H9 (cell line): Measurements from ENCODE around the gene LEKR1. TPM values are rescaled to one million over a fixed set of nuclear protein-coding genes. Genes with fewer than 3 reads are reported as not detected.

Experiments used
- DNase-seq: peaks from one replicate; pipeline ENCODE4 v3.0.0-alpha.2; 2017
- H2AFZ ChIP-seq: one replicate; pipeline ENCODE4 v1.6.1; 2013; ENCODE audit warnings: mild to moderate bottlenecking, low read length, control low read depth, moderate library complexity
- H2AK5ac ChIP-seq: 2 replicates; pipeline ENCODE4 v1.6.1; 2013; ENCODE audit warnings: low read length, control low read depth, mixed read lengths; ENCODE audit not compliant: insufficient read length
- H2BK120ac ChIP-seq: one replicate; pipeline ENCODE4 v1.6.1; 2013; ENCODE audit warnings: low read depth, mild to moderate bottlenecking, low read length, control low read depth, inconsistent platforms; ENCODE audit not compliant: poor library complexity, severe bottlenecking
- H2BK12ac ChIP-seq: 2 replicates; pipeline ENCODE4 v1.6.1; 2013; ENCODE audit warnings: low read length, control low read depth, mixed read lengths, low read depth; ENCODE audit not compliant: insufficient read length
- H2BK15ac ChIP-seq: 2 replicates; pipeline ENCODE4 v1.6.1; 2013; ENCODE audit warnings: low read depth, low read length, control low read depth
- H2BK20ac ChIP-seq: one replicate; pipeline ENCODE4 v1.6.1; 2013; ENCODE audit warnings: low read depth, mild to moderate bottlenecking, low read length, control low read depth, inconsistent platforms; ENCODE audit not compliant: poor library complexity, severe bottlenecking
- H2BK5ac ChIP-seq: 2 replicates; pipeline ENCODE4 v1.6.1; 2013; ENCODE audit warnings: low read length, control low read depth, mixed read lengths; ENCODE audit not compliant: insufficient read length
- H3K14ac ChIP-seq: 2 replicates; pipeline ENCODE4 v1.6.1; 2013; ENCODE audit warnings: low read length, control low read depth; ENCODE audit not compliant: insufficient read depth
- H3K18ac ChIP-seq: 2 replicates; pipeline ENCODE4 v1.6.1; 2013; ENCODE audit warnings: low read depth, mild to moderate bottlenecking, mixed read lengths, low read length, control low read depth; ENCODE audit not compliant: insufficient read length
- H3K23ac ChIP-seq: 2 replicates; pipeline ENCODE4 v1.6.1; 2013; ENCODE audit warnings: low read length, control low read depth, mixed read lengths, low read depth; ENCODE audit not compliant: insufficient read length
- H3K23me2 ChIP-seq: 2 replicates; pipeline ENCODE4 v1.6.1; 2013; ENCODE audit warnings: low read depth, mild to moderate bottlenecking, mixed read lengths, low read length, control low read depth; ENCODE audit not compliant: insufficient read length, poor library complexity, severe bottlenecking
- H3K27ac ChIP-seq: 2 replicates; pipeline ENCODE4 v1.5.1; 2013; ENCODE audit warnings: low read length, control low read depth, mixed read lengths, low read depth; ENCODE audit not compliant: insufficient read length
- H3K27me3 ChIP-seq: 2 replicates; pipeline ENCODE4 v1.6.1; 2013; ENCODE audit warnings: low read length, control low read depth, inconsistent platforms; ENCODE audit not compliant: insufficient read depth
- H3K4ac ChIP-seq: 2 replicates; pipeline ENCODE4 v1.6.1; 2013; ENCODE audit warnings: low read depth, mild to moderate bottlenecking, control low read depth, inconsistent platforms, low read length, moderate library complexity
- H3K4me1 ChIP-seq: 2 replicates; pipeline ENCODE4 v1.6.1; 2013; ENCODE audit warnings: low read length, control low read depth, inconsistent platforms; ENCODE audit not compliant: insufficient read depth
- H3K4me2 ChIP-seq: 2 replicates; pipeline ENCODE4 v1.6.1; 2013; ENCODE audit warnings: low read length, control low read depth, mixed read lengths; ENCODE audit not compliant: insufficient read length, insufficient read depth
- H3K56ac ChIP-seq: 2 replicates; pipeline ENCODE4 v1.6.1; 2013; ENCODE audit warnings: low read depth, mild to moderate bottlenecking, mixed read lengths, low read length, control low read depth; ENCODE audit not compliant: insufficient read length
- H3K79me1 ChIP-seq: 2 replicates; pipeline ENCODE4 v1.6.1; 2013; ENCODE audit warnings: low read depth, mild to moderate bottlenecking, moderate library complexity, low read length, control low read depth, inconsistent platforms; ENCODE audit not compliant: insufficient read depth, poor library complexity, severe bottlenecking
- H3K79me2 ChIP-seq: 2 replicates; pipeline ENCODE4 v1.6.1; 2013; ENCODE audit warnings: low read length, control low read depth, inconsistent platforms; ENCODE audit not compliant: insufficient read depth
- H3K9ac ChIP-seq: 2 replicates; pipeline ENCODE4 v1.6.1; 2013; ENCODE audit warnings: low read length, control low read depth, mixed read lengths; ENCODE audit not compliant: insufficient read length; ENCODE audit errors: extremely low read depth
- H3K9me3 ChIP-seq: one replicate; pipeline ENCODE4 v1.6.1; 2013; ENCODE audit warnings: low read depth, low read length, inconsistent platforms; ENCODE audit not compliant: control insufficient read depth
- H3T11ph ChIP-seq: one replicate; pipeline ENCODE4 v1.6.1; 2013; ENCODE audit warnings: mild to moderate bottlenecking, low read length, control low read depth, inconsistent platforms
- H4K20me1 ChIP-seq: one replicate; pipeline ENCODE4 v1.6.1; 2013; ENCODE audit not compliant: control insufficient read depth, insufficient read length, insufficient read depth
- H4K5ac ChIP-seq: 2 replicates; pipeline ENCODE4 v1.6.1; 2013; ENCODE audit warnings: low read depth, mild to moderate bottlenecking, mixed read lengths, low read length, control low read depth; ENCODE audit not compliant: insufficient read length
- H4K8ac ChIP-seq: replicated peaks from 2 replicates; pipeline ENCODE4 v1.6.1; 2013; ENCODE audit warnings: low read length, control low read depth, mixed read lengths, low read depth; ENCODE audit not compliant: insufficient read length
- H4K91ac ChIP-seq: 2 replicates; pipeline ENCODE4 v1.6.1; 2013; ENCODE audit warnings: low read depth, mild to moderate bottlenecking, moderate library complexity, mixed read lengths, low read length, control low read depth; ENCODE audit not compliant: insufficient read length
- H3K27ac Mint-ChIP-seq, 3 experiments: 2 replicates in 2 of 3; 3 replicates in 1 of 3; pipeline ENCODE4 v1.8.0; 2020 to 2021; ENCODE audit warnings: mixed read lengths in 3 of 3, mild to moderate bottlenecking in 1 of 3, moderate library complexity in 1 of 3
- H3K27me3 Mint-ChIP-seq: 2 replicates; pipeline ENCODE4 v1.8.0; 2021; ENCODE audit warnings: low read depth, mild to moderate bottlenecking, moderate library complexity, mixed read lengths
- H3K36me3 Mint-ChIP-seq, 3 experiments: 2 replicates in 2 of 3; 3 replicates in 1 of 3; pipeline ENCODE4 v1.8.0; 2020 to 2021; ENCODE audit warnings: low read depth in 3 of 3, mixed read lengths in 3 of 3; ENCODE audit not compliant: insufficient read depth in 1 of 3
- H3K4me1 Mint-ChIP-seq, 2 experiments: 2 replicates each; pipeline ENCODE4 v1.8.0; 2020; ENCODE audit warnings: mixed read lengths in 2 of 2
- H3K4me3 Mint-ChIP-seq, 2 experiments: 2 replicates in 1 of 2; 3 replicates in 1 of 2; pipeline ENCODE4 v1.8.0; 2020 to 2021; ENCODE audit warnings: mild to moderate bottlenecking in 2 of 2, mixed read lengths in 2 of 2, moderate library complexity in 1 of 2
- H3K9me3 Mint-ChIP-seq, 2 experiments: 2 replicates in 1 of 2; 3 replicates in 1 of 2; pipeline ENCODE4 v1.8.0; 2020; ENCODE audit warnings: mild to moderate bottlenecking in 2 of 2, mixed read lengths in 2 of 2, moderate library complexity in 1 of 2
- CTCF ChIP-seq: fragments of 200-600 bp; sonication (generic); conservative IDR thresholded peaks from 3 replicates; pipeline ENCODE4 v1.8.0; 2021; ENCODE audit warnings: antibody characterized with exemption, mild to moderate bottlenecking
- WGBS: extraction: QIAGEN DNeasy Blood & Tissue Kit; methylation state at CpG from one replicate; pipeline ENCODE4 v1.1.7; 2013; ENCODE audit warnings: missing lambda C conversion rate, low lambda C conversion rate, mixed read lengths; ENCODE audit not compliant: insufficient read length; ENCODE audit errors: extremely low coverage; 5-methylcytosine and 5-hydroxymethylcytosine counted together
- total RNA-seq: library from RNA; stranded (reverse); gene quantifications from 2 replicates; pipeline ENCODE4 v1.2.1, GENCODE V29; 2021

The LEKR1 gene
- total RNA-seq, 1 experiment from 2014 or later, result not detected

GRCh38 chr3:157045238-157045850 is 219.2 kb downstream of the LEKR1 start:
- Histone ChIP-seq H3K56ac (no peak overlapping the region), H4K91ac (no peak overlapping the region), H3K23ac (no peak overlapping the region), H3K4me1 (peaks cover 5% of the 10 kb centered on the region; the same call in 1 of the 2 replicates), H2BK120ac (no peak overlapping the region), H4K8ac (no peak overlapping the region), H3K79me2 (no peaks in the 10 kb centered on the region), H3K23me2 (no peaks in the 10 kb centered on the region), H4K5ac (no peak overlapping the region), H3K79me1 (no peaks in the 10 kb centered on the region), H3K27me3 (no peaks in the 10 kb centered on the region), H2AFZ (peak overlapping the region; percentile 0), H2AK5ac (no peak overlapping the region), H2BK20ac (no peak overlapping the region), H3K4me2 (peak overlapping the region; percentile 13), H3K9ac (no peak overlapping the region), H2BK15ac (no peak overlapping the region), H2BK12ac (no peak overlapping the region), H4K20me1 (no peaks in the 10 kb centered on the region), H3K9me3 (no peaks in the 10 kb centered on the region), H3T11ph (no peak overlapping the region), H3K14ac (no peak overlapping the region), H3K4ac (no peak overlapping the region), H3K18ac (no peak overlapping the region), H2BK5ac (no peak overlapping the region), H3K27ac (no peak overlapping the region)
- Mint-ChIP-seq H3K4me1 (peaks cover 15 to 19% of the 10 kb centered on the region in 2 experiments), H3K4me3 (peak overlapping the region in 1 of 2 experiments; percentile 32; a peak in 1 of 5 replicates), H3K27ac (peak overlapping the region in 1 of 3 experiments; percentile 70; a peak in 2 of 7 replicates), H3K36me3 (no peaks in the 10 kb centered on the region), H3K9me3 (no peaks in the 10 kb centered on the region), H3K27me3 (peaks cover 3% of the 10 kb centered on the region)
- DNase-seq, result peak; percentile 76
- TF ChIP-seq CTCF, result no peak
- no CpG with 5 or more reads among the region's 12 CpGs for WGBS
